Gastroesophageal sphincter (tissue), 3 donors: ENCODE results near the gene CPA5.

ENCODE experiments used
- POLR2A ChIP-seq, 2 donors: fragments of 450-650 bp; IDR thresholded peaks; one replicate each; pipeline ENCODE4 v1.6.1; 2017; ENCODE audit warnings: antibody characterized with exemption in 2 of 2, mild to moderate bottlenecking in 2 of 2, moderate library complexity in 1 of 2
- POLR2AphosphoS5 ChIP-seq: sonication (generic); formaldehyde crosslinking; IDR thresholded peaks from one replicate; pipeline ENCODE4 v1.6.1; 2017; ENCODE audit warnings: antibody characterized with exemption
- TF ChIP-seq, protein P1 (sequence below), 4 experiments: fragments of 200-600 bp in 2 of 4; fragments of 450-650 bp in 2 of 4; sonication (generic) in 1 of 4; IDR thresholded peaks; one replicate each; pipeline ENCODE4 v1.5.1; 2017 to 2019; ENCODE audit warnings: antibody characterized with exemption in 4 of 4, mild to moderate bottlenecking in 2 of 4, moderate library complexity in 2 of 4

- no peak for TF ChIP-seq POLR2AphosphoS5
- TF ChIP-seq, protein P1, sequence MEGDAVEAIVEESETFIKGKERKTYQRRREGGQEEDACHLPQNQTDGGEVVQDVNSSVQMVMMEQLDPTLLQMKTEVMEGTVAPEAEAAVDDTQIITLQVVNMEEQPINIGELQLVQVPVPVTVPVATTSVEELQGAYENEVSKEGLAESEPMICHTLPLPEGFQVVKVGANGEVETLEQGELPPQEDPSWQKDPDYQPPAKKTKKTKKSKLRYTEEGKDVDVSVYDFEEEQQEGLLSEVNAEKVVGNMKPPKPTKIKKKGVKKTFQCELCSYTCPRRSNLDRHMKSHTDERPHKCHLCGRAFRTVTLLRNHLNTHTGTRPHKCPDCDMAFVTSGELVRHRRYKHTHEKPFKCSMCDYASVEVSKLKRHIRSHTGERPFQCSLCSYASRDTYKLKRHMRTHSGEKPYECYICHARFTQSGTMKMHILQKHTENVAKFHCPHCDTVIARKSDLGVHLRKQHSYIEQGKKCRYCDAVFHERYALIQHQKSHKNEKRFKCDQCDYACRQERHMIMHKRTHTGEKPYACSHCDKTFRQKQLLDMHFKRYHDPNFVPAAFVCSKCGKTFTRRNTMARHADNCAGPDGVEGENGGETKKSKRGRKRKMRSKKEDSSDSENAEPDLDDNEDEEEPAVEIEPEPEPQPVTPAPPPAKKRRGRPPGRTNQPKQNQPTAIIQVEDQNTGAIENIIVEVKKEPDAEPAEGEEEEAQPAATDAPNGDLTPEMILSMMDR (IDR thresholded peaks at IDR 0.05), result no peak
- no peak for TF ChIP-seq POLR2A (IDR thresholded peaks at IDR 0.05)
Observed at GRCh38 chr7:130413201-130413600, 68.6 kb downstream of the CPA5 start.
